HepG2 (cell line): ENCODE results near the gene PPM1K. TPM values are rescaled to one million over a fixed set of nuclear protein-coding genes. Genes with fewer than 3 reads are reported as not detected.

Source experiments
- ATAC-seq: fragments of 200-7000 bp; cut with Tn5 transposase; 3 replicates; pipeline ENCODE4 v1.9.1; 2020; ENCODE audit warnings: mild to moderate bottlenecking, moderate library complexity
- BruUV-seq: library from RNA; stranded (reverse); fragments of 400-500 nt; replicated peaks from 2 replicates; lab custom pipeline; 2021; lab: Mats Ljungman, UMichigan
- CTCF ChIA-PET: fragments of 300-600 bp; formaldehyde crosslinking; extraction: SDS; loops from one replicate; lab custom pipeline; 2021; ENCODE audit warnings: low total read pairs, inconsistent platforms, low intra/inter-chr PET ratio; lab: Yijun Ruan, JAX
- POLR2A ChIA-PET: fragments of 350-600 bp; sonication (Branson Sonifier 250); formaldehyde crosslinking; loops from one replicate; lab custom pipeline; 2020; ENCODE audit warnings: antibody characterized with exemption, inconsistent platforms; lab: Yijun Ruan, JAX
- DNase-seq: peaks from one replicate; pipeline ENCODE4 v3.0.0-alpha.2; 2015; ENCODE audit warnings: low spot score
- FAIRE-seq: peaks from 3 replicates; lab custom pipeline; 2011; peaks lifted over from hg19 to GRCh38; lab: Jason Lieb, UNC
- H2AFZ ChIP-seq: one replicate; pipeline ENCODE4 v1.6.1; 2011; ENCODE audit warnings: low read length, inconsistent platforms
- H3K27ac ChIP-seq: fragments of 300-600 bp; 3 replicates; pipeline ENCODE4 v1.8.0; 2011; ENCODE audit warnings: mixed run types, mild to moderate bottlenecking, mixed read lengths, low read length, inconsistent platforms; ENCODE audit not compliant: insufficient read depth; ENCODE audit errors: extremely low read length
- H3K27me3 ChIP-seq, 2 experiments: fragments of 200-600 bp in 1 of 2; 2 replicates in 1 of 2; 3 replicates in 1 of 2; pipeline versions ENCODE4 v1.6.0 to v1.8.0; 2011; ENCODE audit warnings: low read length in 2 of 2, mild to moderate bottlenecking in 2 of 2, moderate library complexity in 2 of 2, inconsistent platforms in 1 of 2; ENCODE audit not compliant: insufficient read depth in 2 of 2, control insufficient read depth in 1 of 2
- H3K36me3 ChIP-seq, 2 experiments: fragments of 200-600 bp in 1 of 2; replicated peaks in 1 of 2; 2 replicates in 1 of 2; 3 replicates in 1 of 2; pipeline versions ENCODE4 v1.5.1 to v1.8.0; 2011; ENCODE audit warnings: low read length in 2 of 2, inconsistent platforms in 1 of 2; ENCODE audit not compliant: insufficient read depth in 2 of 2, control insufficient read depth in 1 of 2
- H3K4me1 ChIP-seq: 2 replicates; pipeline ENCODE4 v1.5.1; 2012; ENCODE audit warnings: low read length, inconsistent platforms; ENCODE audit not compliant: insufficient read depth
- H3K4me2 ChIP-seq: 2 replicates; pipeline ENCODE4 v1.6.0; 2011; ENCODE audit warnings: low read depth, low read length, inconsistent platforms
- H3K4me3 ChIP-seq, 3 experiments: fragments of 200-600 bp in 1 of 3; sonication (generic), shearing (Covaris generic) in 1 of 3; replicated peaks in 1 of 3; 2 replicates each; pipeline ENCODE4 v1.5.1; 2011 to 2016; ENCODE audit warnings: low read length in 3 of 3, inconsistent platforms in 2 of 3, low read depth in 2 of 3, mild to moderate bottlenecking in 2 of 3, control low read depth in 1 of 3, mixed read lengths in 1 of 3; ENCODE audit not compliant: insufficient read depth in 1 of 3
- H3K79me2 ChIP-seq: one replicate; pipeline ENCODE4 v1.6.1; 2011; ENCODE audit warnings: low read length, inconsistent platforms; ENCODE audit not compliant: insufficient read depth
- H3K9ac ChIP-seq: 2 replicates; pipeline ENCODE4 v1.6.0; 2011; ENCODE audit warnings: mild to moderate bottlenecking, low read depth, low read length, inconsistent platforms; ENCODE audit not compliant: insufficient read depth
- H3K9me3 ChIP-seq: 2 replicates; pipeline ENCODE4 v1.5.1; 2012; ENCODE audit warnings: mild to moderate bottlenecking, low read length
- H4K20me1 ChIP-seq: 2 replicates; pipeline ENCODE4 v1.6.0; 2011; ENCODE audit warnings: inconsistent platforms, mild to moderate bottlenecking, low read length, moderate library complexity; ENCODE audit not compliant: insufficient read depth
- FOXJ3 ChIP-seq: sonication (generic); formaldehyde crosslinking; IDR thresholded peaks from 2 replicates; pipeline ENCODE4 v1.4.0; 2020; ENCODE audit warnings: missing genetic modification reagents, mild to moderate bottlenecking, borderline replicate concordance
- GABPA ChIP-seq, 2 experiments: IDR thresholded peaks; 2 replicates each; pipeline ENCODE4 v1.6.1; 2011 to 2016; ENCODE audit warnings: low read depth in 2 of 2, low read length in 1 of 2, missing biosample characterization in 1 of 2, missing genetic modification characterization in 1 of 2
- HNRNPLL ChIP-seq: fragments of 200-400 bp; formaldehyde crosslinking; IDR thresholded peaks from 2 replicates; pipeline ENCODE4 v1.6.1; 2017; ENCODE audit warnings: mild to moderate bottlenecking, low read depth, low read length; ENCODE audit not compliant: poor library complexity, severe bottlenecking
- IRF2 ChIP-seq: IDR thresholded peaks from 2 replicates; pipeline ENCODE4 v1.6.1; 2018; ENCODE audit warnings: missing genetic modification reagents, missing compliant biosample characterization
- ISX ChIP-seq: sonication (generic); formaldehyde crosslinking; conservative IDR thresholded peaks from 2 replicates; pipeline ENCODE4 v1.5.0; 2020; ENCODE audit warnings: missing genetic modification reagents
- JARID2 ChIP-seq: sonication (generic); formaldehyde crosslinking; IDR thresholded peaks from 2 replicates; pipeline ENCODE4 v1.8.1; 2023; ENCODE audit warnings: missing genetic modification reagents, inconsistent platforms; ENCODE audit not compliant: insufficient replicate concordance
- KAT2B ChIP-seq: fragments of 150-350 bp; IDR thresholded peaks from 2 replicates; pipeline ENCODE4 v1.6.1; 2014; ENCODE audit warnings: low read depth, low read length, borderline replicate concordance
- KDM3A ChIP-seq: IDR thresholded peaks from 2 replicates; pipeline ENCODE4 v1.6.1; 2018; ENCODE audit warnings: low read depth, missing compliant biosample characterization
- LCORL ChIP-seq, 2 experiments: fragments of 450-650 bp in 1 of 2; sonication (generic) in 1 of 2; formaldehyde crosslinking in 1 of 2; IDR thresholded peaks; 2 replicates each; pipeline versions ENCODE4 v1.5.0 to v1.6.1; 2017 to 2020; ENCODE audit warnings: antibody characterized with exemption in 1 of 2, missing genetic modification reagents in 1 of 2
- LRRFIP1 ChIP-seq: sonication (generic); formaldehyde crosslinking; conservative IDR thresholded peaks from 2 replicates; pipeline ENCODE4 v1.4.0; 2020; ENCODE audit warnings: missing genetic modification reagents
- MLXIP ChIP-seq: sonication (generic); formaldehyde crosslinking; IDR thresholded peaks from 2 replicates; pipeline ENCODE4 v1.9.0; 2021; ENCODE audit warnings: missing genetic modification reagents, borderline replicate concordance
- PRPF4 ChIP-seq: fragments of 200-400 bp; formaldehyde crosslinking; IDR thresholded peaks from 2 replicates; pipeline ENCODE4 v1.6.1; 2016; ENCODE audit warnings: low read length, low read depth; ENCODE audit not compliant: poor library complexity, severe bottlenecking
- TEAD3 ChIP-seq: optimal IDR thresholded peaks from 2 replicates; pipeline ENCODE3; 2016; ENCODE audit warnings: borderline replicate concordance
- TOE1 ChIP-seq: sonication (generic); formaldehyde crosslinking; IDR thresholded peaks from 2 replicates; pipeline ENCODE4 v1.4.0; 2020; ENCODE audit warnings: mild to moderate bottlenecking, missing genetic modification reagents
- ZEB1 ChIP-seq: IDR thresholded peaks from 2 replicates; pipeline ENCODE4 v1.6.1; 2012; ENCODE audit warnings: mild to moderate bottlenecking, low read depth, inconsistent platforms; ENCODE audit not compliant: insufficient replicate concordance
- ZFP36L1 ChIP-seq: sonication (generic); formaldehyde crosslinking; IDR thresholded peaks from 2 replicates; pipeline ENCODE4 v1.8.0; 2022; ENCODE audit warnings: mild to moderate bottlenecking, missing genetic modification reagents, moderate library complexity
- ZNF329 ChIP-seq: sonication (generic); formaldehyde crosslinking; IDR thresholded peaks from 2 replicates; pipeline ENCODE4 v1.9.0; 2021; ENCODE audit warnings: low read depth, mild to moderate bottlenecking, missing genetic modification reagents
- ZNF746 ChIP-seq: sonication (generic); formaldehyde crosslinking; IDR thresholded peaks from 2 replicates; pipeline ENCODE4 v1.8.0; 2022; ENCODE audit warnings: mild to moderate bottlenecking, missing genetic modification reagents
- WGBS: methylation state at CpG from one replicate; pipeline ENCODE4 v1.1.6; 2017; ENCODE audit warnings: low lambda C conversion rate; 5-methylcytosine and 5-hydroxymethylcytosine counted together
- in situ Hi-C: cut with HindIII; loops from 2 replicates; pipeline ENCODE4 v1.10.0; 2017; ENCODE audit warnings: low pct_unique_long_range_greater_than_20kb; ENCODE audit not compliant: extremely low pct_ligation_motif_present
- intact Hi-C: fragments of 100-400 bp; cut with micrococcal nuclease; formaldehyde crosslinking; loops from one replicate; pipeline ENCODE4 v1.10.0; 2022; ENCODE audit not compliant: unreplicated experiment
- polyA plus RNA-seq, 8 experiments: library from polyadenylated mRNA; depleted of rRNA in 3 of 8; stranded (reverse) in 7 of 8; unstranded in 1 of 8; fragments of >200 nt; fragmentation: Illumina TruSeq in 4 of 8; extraction: Trizol in 4 of 8; gene quantifications; 2 replicates each; pipeline versions ENCODE4 v1.2.1 to v1.2.3, GENCODE V29; 2011 to 2016; ENCODE audit warnings: low read depth in 4 of 8, missing spikeins in 1 of 8, mixed read lengths in 1 of 8; ENCODE audit not compliant: insufficient read depth in 1 of 8
- total RNA-seq, 5 experiments: library from RNA; depleted of rRNA; stranded (reverse); fragments of >200 nt; fragmentation: Illumina TruSeq; extraction: Trizol; gene quantifications; 2 replicates each; pipeline ENCODE4 v1.2.3, GENCODE V29; 2016; ENCODE audit warnings: low read depth in 1 of 5

The PPM1K gene
- total and polyA plus RNA-seq, 2 of the 13 experiments (the other 11 are each of a cell fraction or from before 2014, with no cell fraction given), result 11.9 to 17.8 TPM

- TF ChIP-seq ISX (CRISPR knock-in tag) (no peak), KAT2B (no peak), ZNF329 (CRISPR knock-in tag) (no peak), JARID2 (CRISPR knock-in tag) (no peak), MLXIP (no peak), TEAD3 (CRISPR knock-in tag) (no peak)
Measured at GRCh38 chr4:88277711-88278225, 6.6 kb downstream of the PPM1K start (continued).

GRCh38 chr4:88276952-88277710, 7.2 kb downstream of the PPM1K start:
- in situ Hi-C loops, result no loop called here
- Histone ChIP-seq H3K27ac (no peak overlapping the region), H3K27me3 (no peaks in the 10 kb centered on the region), H3K79me2 (peaks cover 11% of the 10 kb centered on the region), H3K4me3 (no peak overlapping the region), H3K36me3 (peaks cover 0 to 3% of the 10 kb centered on the region in 2 experiments; a peak in 1 of 5 replicates), H4K20me1 (no peaks in the 10 kb centered on the region; the same call in 1 of the 2 replicates), H3K4me2 (no peak overlapping the region), H2AFZ (no peak overlapping the region), H3K9me3 (no peaks in the 10 kb centered on the region), H3K9ac (no peak overlapping the region), H3K4me1 (peaks cover 16% of the 10 kb centered on the region)
- ATAC-seq, result no peak
- no peak for FAIRE-seq
- WGBS, result 96% methylated on average over 8 of the region's 8 CpGs
- CTCF ChIA-PET, result no interaction called here
- intact Hi-C loops, result no loop called here
- no peak for DNase-seq
- no TSS peak for BruUV-seq
- POLR2A ChIA-PET, result no interaction called here
- TF ChIP-seq ZNF746 (CRISPR knock-in tag) (no peak), FOXJ3 (CRISPR knock-in tag) (no peak), KDM3A (no peak), HNRNPLL (no peak), IRF2 (no peak), ZEB1 (no peak), PRPF4 (no peak), TOE1 (CRISPR knock-in tag) (no peak), LRRFIP1 (no peak), ZFP36L1 (CRISPR knock-in tag) (no peak), GABPA (IDR thresholded peaks at IDR 0.05; ENCODE audit: low read depth, low read length) (no peak), GABPA (CRISPR knock-in tag; IDR thresholded peaks at IDR 0.05; ENCODE audit: low read depth) (no peak), LCORL (IDR thresholded peaks at IDR 0.05) (no peak), LCORL (CRISPR knock-in tag; IDR thresholded peaks at IDR 0.05) (no peak)
